ENCODE measurements around the gene TPRX1. TPM values are rescaled to one million over a fixed set of nuclear protein-coding genes. Genes with fewer than 3 reads are reported as not detected.

TPRX1 gene
- total RNA-seq, 1 experiment from 2014 or later: not detected

- DNase-seq: no peak
- no peak overlapping the region for H3K4me3 ChIP-seq
- no peaks in the 10 kb centered on the region for H3K79me2 ChIP-seq (ENCODE audit: low read depth)
- no TSS peak for BruUV-seq (replicated peaks)
- ChIA-PET POLR2A (ENCODE audit: unreplicated experiment) (no interaction called here), CTCF (no interaction called here)
- H3K9me2 ChIP-seq (ENCODE audit: insufficient read depth): no peaks in the 10 kb centered on the region
- no peaks in the 10 kb centered on the region for H3K4me1 ChIP-seq (replicated peaks; ENCODE audit: insufficient read depth)
- no peak overlapping the region for H3K27ac ChIP-seq
- H3F3A ChIP-seq (ENCODE audit: insufficient read depth, low read depth): no peaks in the 10 kb centered on the region
- no peaks in the 10 kb centered on the region for H4K20me1 ChIP-seq (ENCODE audit: insufficient read depth)
- H3K9me3 ChIP-seq (ENCODE audit: insufficient read depth, low read depth): 0 out of 2 replicates have a peak, but pooled peaks cover 4% of the 10 kb centered on the region
- no peaks in the 10 kb centered on the region for H3K36me3 ChIP-seq (ENCODE audit: low read depth)
- no peak overlapping the region for H2AFZ ChIP-seq
- intact Hi-C loops (cut with micrococcal nuclease; ENCODE audit: unreplicated experiment): loop anchor here (10.0 kb wide), 1 partner anchor 68 kb away; no protein-coding TSS in a partner anchor
- H3K4me2 ChIP-seq: no peak overlapping the region
- 0 out of 2 replicates have a peak, but pooled peaks cover 7% of the 10 kb centered on the region for H3K27me3 ChIP-seq (ENCODE audit: insufficient read depth, low read depth)
- TF ChIP-seq EZH2 (IDR thresholded peaks at IDR 0.05; ENCODE audit: low read depth): no peak
Observed at GRCh38 chr19:47796785-47797184, 7.6 kb downstream of the TPRX1 start.

- Histone ChIP-seq H3K79me2 (ENCODE audit: low read depth) (no peaks in the 10 kb centered on the region), H3K4me2 (no peak overlapping the region), H3K9me2 (ENCODE audit: insufficient read depth) (no peaks in the 10 kb centered on the region), H3K9me3 (ENCODE audit: insufficient read depth, low read depth) (0 out of 2 replicates have a peak, but pooled peaks cover 4% of the 10 kb centered on the region), H3K4me3 (no peak overlapping the region), H3K27me3 (ENCODE audit: insufficient read depth, low read depth) (0 out of 2 replicates have a peak, but pooled peaks cover 7% of the 10 kb centered on the region), H2AFZ (no peak overlapping the region), H3K36me3 (ENCODE audit: low read depth) (no peaks in the 10 kb centered on the region), H3K27ac (no peak overlapping the region), H4K20me1 (ENCODE audit: insufficient read depth) (no peaks in the 10 kb centered on the region), H3F3A (ENCODE audit: insufficient read depth, low read depth) (peaks cover 13% of the 10 kb centered on the region), H3K4me1 (replicated peaks; ENCODE audit: insufficient read depth) (peaks cover 6% of the 10 kb centered on the region)
- intact Hi-C loops (cut with micrococcal nuclease; ENCODE audit: unreplicated experiment): loop anchor here (10.0 kb wide), 1 partner anchor 70 kb away; no protein-coding TSS in a partner anchor
- no TSS peak for BruUV-seq (replicated peaks)
- TF ChIP-seq EZH2 (IDR thresholded peaks at IDR 0.05; ENCODE audit: low read depth) (no peak), CTCF (conservative IDR thresholded peaks at IDR 0.05) (peak; percentile 24; the same call in 1 of the 2 replicates)
- POLR2A ChIA-PET (ENCODE audit: unreplicated experiment): no interaction called here
- CTCF ChIA-PET: interaction anchor here (0.6 kb wide), 2 partner anchors 47 to 360 kb away, joined by 3 to 4 read pairs; no protein-coding TSS in a partner anchor
- no peak for DNase-seq
Observed at GRCh38 chr19:47794526-47794925, 9.8 kb downstream of the TPRX1 start.

- H3F3A ChIP-seq (ENCODE audit: insufficient read depth, low read depth): peaks cover 22% of the 10 kb centered on the region
- no peak overlapping the region for H3K27ac ChIP-seq
- no peaks in the 10 kb centered on the region for H3K79me2 ChIP-seq (ENCODE audit: low read depth)
- DNase-seq: no peak
- H3K4me2 ChIP-seq: no peak overlapping the region
- TF ChIP-seq CTCF (conservative IDR thresholded peaks at IDR 0.05): no peak
- no peak for TF ChIP-seq EZH2 (IDR thresholded peaks at IDR 0.05; ENCODE audit: low read depth)
- ChIA-PET POLR2A (ENCODE audit: unreplicated experiment) (interaction anchor here (0.7 kb wide), 1 partner anchor 411 kb away, joined by 3 read pairs; no protein-coding TSS in a partner anchor), CTCF (no interaction called here)
- peaks cover 10% of the 10 kb centered on the region for H3K4me1 ChIP-seq (replicated peaks; ENCODE audit: insufficient read depth)
- H3K36me3 ChIP-seq (ENCODE audit: low read depth): no peaks in the 10 kb centered on the region
- H3K27me3 ChIP-seq (ENCODE audit: insufficient read depth, low read depth): no peaks in the 10 kb centered on the region
- H4K20me1 ChIP-seq (ENCODE audit: insufficient read depth): no peaks in the 10 kb centered on the region
- BruUV-seq (replicated peaks): no TSS peak
- intact Hi-C loops (cut with micrococcal nuclease; ENCODE audit: unreplicated experiment): loop anchor here (10.0 kb wide), 1 partner anchor 72 kb away; no protein-coding TSS in a partner anchor
- no peaks in the 10 kb centered on the region for H3K9me2 ChIP-seq (ENCODE audit: insufficient read depth)
- 0 out of 2 replicates have a peak, but pooled peaks cover 4% of the 10 kb centered on the region for H3K9me3 ChIP-seq (ENCODE audit: insufficient read depth, low read depth)
- H3K4me3 ChIP-seq: no peak overlapping the region
- no peak overlapping the region for H2AFZ ChIP-seq
Observed at GRCh38 chr19:47792616-47793015, 11.7 kb downstream of the TPRX1 start.
